ENCODE results near the gene CCDC74B.
"Not testable (repeated sequence)": the region's sequence is repeated elsewhere in the genome, so short reads cannot be mapped to it uniquely, and the experiment has no call there.

The CCDC74B gene

DNA sequence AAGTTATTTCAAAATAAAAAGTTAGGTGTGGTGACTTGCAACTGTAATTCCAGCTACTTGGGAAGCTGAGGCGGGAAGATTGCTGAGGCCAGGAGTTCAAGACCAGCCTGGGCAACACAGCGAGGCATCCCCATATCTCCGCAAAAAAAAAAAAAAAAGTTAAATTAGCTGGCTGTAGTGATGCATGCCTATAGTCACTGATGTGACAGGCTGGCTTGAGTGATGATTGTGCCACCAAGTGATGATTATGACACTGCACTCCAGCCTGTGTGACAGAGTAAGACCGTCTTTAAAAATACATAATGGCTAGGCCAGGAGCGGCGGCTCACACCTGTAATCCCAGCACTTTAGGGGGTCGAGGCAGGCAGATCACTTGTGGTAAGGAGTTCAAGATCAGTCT, 25.0 kb upstream of the CCDC74B start:
- DNase-seq (ENCODE audit: low spot score), result no peak
- TF ChIP-seq, protein P1, sequence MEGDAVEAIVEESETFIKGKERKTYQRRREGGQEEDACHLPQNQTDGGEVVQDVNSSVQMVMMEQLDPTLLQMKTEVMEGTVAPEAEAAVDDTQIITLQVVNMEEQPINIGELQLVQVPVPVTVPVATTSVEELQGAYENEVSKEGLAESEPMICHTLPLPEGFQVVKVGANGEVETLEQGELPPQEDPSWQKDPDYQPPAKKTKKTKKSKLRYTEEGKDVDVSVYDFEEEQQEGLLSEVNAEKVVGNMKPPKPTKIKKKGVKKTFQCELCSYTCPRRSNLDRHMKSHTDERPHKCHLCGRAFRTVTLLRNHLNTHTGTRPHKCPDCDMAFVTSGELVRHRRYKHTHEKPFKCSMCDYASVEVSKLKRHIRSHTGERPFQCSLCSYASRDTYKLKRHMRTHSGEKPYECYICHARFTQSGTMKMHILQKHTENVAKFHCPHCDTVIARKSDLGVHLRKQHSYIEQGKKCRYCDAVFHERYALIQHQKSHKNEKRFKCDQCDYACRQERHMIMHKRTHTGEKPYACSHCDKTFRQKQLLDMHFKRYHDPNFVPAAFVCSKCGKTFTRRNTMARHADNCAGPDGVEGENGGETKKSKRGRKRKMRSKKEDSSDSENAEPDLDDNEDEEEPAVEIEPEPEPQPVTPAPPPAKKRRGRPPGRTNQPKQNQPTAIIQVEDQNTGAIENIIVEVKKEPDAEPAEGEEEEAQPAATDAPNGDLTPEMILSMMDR (IDR thresholded peaks at IDR 0.05; ENCODE audit: borderline replicate concordance, control extremely low read depth, extremely low read depth, insufficient read depth, missing control alignments), result no peak
- in situ Hi-C loops (cut with MboI; ENCODE audit: low sequenced_read_pairs, unreplicated experiment), result no loop called here

DNA sequence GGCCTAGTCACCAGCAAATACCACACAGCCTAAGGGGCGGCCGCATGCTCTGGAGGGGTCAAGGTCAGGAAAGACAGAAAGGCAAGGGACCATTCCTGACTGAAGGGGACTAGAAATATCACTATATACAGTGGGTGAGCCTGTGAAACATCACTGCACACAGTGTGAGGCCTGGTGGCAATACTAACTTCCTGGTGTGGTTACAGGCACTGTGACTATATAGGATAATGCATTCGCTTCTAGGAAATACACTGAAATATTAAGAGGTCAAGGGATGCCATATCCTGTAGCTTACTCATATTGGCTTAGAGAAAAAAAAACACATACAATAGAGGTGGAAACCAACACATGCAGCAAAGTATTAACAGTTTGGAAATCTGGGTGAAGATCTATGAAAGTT, 24.3 kb upstream of the CCDC74B start:
- in situ Hi-C loops (cut with MboI; ENCODE audit: low sequenced_read_pairs, unreplicated experiment); DNase-seq (ENCODE audit: low spot score): not testable (repeated sequence)

DNA sequence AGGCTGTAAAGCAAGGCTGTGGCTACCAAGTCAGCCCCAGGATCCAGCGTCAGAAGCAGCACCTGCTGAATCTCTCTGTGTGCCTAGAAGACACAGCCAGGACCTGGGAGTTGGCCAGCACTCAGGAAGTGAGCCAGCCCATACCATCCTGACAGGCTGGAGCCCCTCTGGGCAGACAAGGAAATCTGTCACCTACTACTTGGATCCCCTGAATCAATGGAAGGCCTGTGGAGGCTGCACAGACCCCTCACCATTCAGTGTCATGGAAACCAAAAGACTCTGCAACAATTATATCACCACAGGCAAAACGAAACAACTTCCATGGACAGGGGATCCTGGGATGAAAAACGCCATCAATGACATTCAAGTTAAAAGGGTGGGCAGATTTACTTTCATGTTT, 21.7 kb upstream of the CCDC74B start:
- DNase-seq (ENCODE audit: low spot score); in situ Hi-C loops (cut with MboI; ENCODE audit: low sequenced_read_pairs, unreplicated experiment): not testable (repeated sequence)

DNA sequence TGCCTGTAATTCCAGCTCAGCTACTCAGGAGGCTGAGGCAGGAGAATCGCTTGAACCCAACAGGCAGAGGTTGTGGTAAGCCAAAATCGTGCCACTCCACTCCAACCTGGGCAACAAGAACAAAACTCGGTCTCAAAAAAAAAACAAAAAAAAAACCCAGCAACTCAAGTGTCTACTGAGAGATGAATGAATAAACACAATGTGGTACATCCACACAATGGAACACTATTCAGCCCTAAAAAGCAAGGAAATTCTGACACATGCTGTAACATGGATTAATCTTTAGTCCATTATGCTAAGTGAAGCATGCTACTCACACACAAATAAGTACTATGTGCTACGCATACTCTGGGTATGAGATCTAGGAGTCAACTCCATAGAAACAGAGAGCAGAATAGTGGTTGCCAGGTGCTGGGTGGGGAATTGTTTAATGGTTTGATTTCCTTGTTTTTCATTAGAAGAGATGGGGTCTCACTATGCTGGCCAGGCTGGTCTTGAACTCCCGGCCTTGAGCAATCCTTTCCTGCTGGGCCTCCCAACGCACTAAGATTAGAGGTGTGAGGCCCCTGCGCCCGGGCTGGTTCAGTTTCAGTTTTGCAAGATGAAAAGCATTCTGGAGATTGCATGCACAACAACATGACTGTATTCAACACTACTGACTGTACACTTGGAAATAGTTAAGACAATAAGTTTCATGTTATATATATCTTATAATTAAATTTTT, 20.5 kb upstream of the CCDC74B start:
- in situ Hi-C loops (cut with MboI; ENCODE audit: low sequenced_read_pairs, unreplicated experiment), result no loop called here
- DNase-seq (ENCODE audit: low spot score), result no peak
- TF ChIP-seq, protein P1 (IDR thresholded peaks at IDR 0.05; ENCODE audit: borderline replicate concordance, control extremely low read depth, extremely low read depth, insufficient read depth, missing control alignments), result no peak

DNA sequence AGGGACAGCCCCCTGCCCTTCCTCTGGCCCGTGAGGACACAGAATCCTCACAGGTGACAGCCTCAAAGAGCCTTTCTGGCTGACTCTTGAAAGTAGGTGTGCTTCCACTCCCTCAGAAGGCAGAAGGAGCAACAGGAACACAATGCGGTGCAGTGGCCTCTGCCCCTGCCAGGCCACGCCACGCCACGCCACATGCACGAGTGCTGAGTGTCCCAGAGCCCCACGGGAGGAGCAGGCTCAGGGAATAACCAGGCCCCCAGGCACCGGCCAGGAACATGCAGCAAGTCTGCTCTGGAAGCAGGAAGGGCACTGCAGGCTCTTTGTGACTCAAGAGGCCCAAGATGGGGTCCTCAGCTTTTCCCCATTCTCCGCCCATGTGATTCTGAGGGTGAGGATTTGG, 18.1 kb upstream of the CCDC74B start:
- in situ Hi-C loops (cut with MboI; ENCODE audit: low sequenced_read_pairs, unreplicated experiment), result no loop called here
- TF ChIP-seq, protein P1 (IDR thresholded peaks at IDR 0.05; ENCODE audit: borderline replicate concordance, control extremely low read depth, extremely low read depth, insufficient read depth, missing control alignments), result no peak
- DNase-seq (ENCODE audit: low spot score), result no peak

DNA sequence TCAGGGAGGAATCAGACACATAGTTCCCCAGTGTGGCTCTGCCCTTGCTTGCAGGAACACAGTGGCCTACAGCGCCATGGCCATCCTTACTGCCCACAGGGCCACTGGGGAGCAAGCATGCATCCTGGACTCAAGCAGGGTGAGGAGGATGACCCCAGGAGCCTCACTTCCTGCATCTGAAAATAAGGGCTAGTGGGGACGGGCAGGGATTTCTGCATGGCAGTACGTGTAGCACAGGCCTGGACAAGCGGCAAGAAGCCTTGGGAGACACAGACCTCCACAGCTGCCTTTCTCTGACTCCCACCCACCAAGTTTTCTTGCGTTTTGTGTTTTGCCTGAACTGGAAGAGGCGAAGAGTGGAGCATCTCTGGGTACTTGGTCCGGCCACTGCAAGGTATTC, 17.6 kb upstream of the CCDC74B start:
- in situ Hi-C loops (cut with MboI; ENCODE audit: low sequenced_read_pairs, unreplicated experiment); DNase-seq (ENCODE audit: low spot score): not testable (repeated sequence)

DNA sequence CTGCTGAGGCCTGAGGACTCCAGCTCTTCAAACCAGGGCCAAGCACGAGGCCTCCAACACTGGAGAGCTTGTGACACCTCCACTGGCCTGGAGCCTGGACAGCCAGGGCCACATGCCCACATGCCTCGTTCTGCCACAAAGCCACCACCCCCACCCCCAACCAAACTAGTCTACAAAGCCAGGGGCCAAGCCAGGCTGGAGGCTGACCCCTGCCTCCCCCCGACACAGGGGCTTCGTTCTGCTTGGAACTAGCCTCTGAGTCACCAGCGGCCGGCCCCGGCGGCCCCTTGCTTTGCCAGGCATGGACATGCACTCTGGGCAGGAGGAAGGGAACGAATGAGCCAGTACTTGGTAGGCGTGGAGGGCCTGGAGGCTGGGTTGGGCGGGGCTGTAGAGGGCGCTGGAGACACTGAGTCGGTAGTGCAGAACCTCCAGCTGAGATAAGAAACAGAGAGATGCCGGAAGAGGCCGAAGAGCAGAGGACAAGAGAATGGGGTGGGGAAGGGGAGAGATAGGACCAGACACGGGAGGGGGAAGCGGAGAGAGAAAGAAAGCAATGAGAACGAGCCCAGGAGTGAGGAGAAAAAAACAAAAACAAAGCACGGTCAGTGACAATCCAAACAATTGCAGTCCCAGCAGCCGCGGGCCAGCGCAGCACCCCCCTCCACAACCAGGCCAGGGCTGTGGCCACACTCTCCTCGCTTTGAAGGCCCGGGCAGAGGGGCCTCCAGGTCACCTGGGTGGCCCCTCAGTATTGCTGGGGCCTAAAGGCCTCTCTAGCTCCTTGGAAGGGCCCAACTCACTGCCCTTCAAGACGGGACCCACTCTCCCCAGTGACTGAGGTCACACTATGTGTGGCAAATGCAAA, 16.2 kb upstream of the CCDC74B start:
- in situ Hi-C loops (cut with MboI; ENCODE audit: low sequenced_read_pairs, unreplicated experiment); DNase-seq (ENCODE audit: low spot score): not testable (repeated sequence)

DNA sequence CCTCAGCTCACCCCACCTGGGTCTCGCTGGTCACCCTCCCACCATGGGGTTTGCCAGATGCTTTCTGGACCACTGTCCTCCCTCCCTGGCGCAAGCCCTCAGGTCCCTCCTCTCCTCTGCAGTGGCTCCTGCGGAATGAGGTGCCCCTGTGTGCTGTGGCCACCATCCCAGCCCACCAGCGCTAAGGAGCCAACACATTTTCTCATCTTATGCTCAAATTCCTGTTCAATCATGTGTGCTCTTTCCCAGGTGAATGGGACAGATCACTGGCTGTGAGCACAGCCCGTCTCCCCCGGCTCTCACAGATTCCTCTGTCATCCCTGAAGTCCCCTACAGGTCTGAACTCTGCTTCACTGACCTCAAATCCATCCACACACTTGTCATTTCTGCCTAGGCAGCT, 15.2 kb upstream of the CCDC74B start:
- in situ Hi-C loops (cut with MboI; ENCODE audit: low sequenced_read_pairs, unreplicated experiment), result no loop called here
- DNase-seq (ENCODE audit: low spot score), result no peak
- TF ChIP-seq, protein P1 (IDR thresholded peaks at IDR 0.05; ENCODE audit: borderline replicate concordance, control extremely low read depth, extremely low read depth, insufficient read depth, missing control alignments), result no peak

DNA sequence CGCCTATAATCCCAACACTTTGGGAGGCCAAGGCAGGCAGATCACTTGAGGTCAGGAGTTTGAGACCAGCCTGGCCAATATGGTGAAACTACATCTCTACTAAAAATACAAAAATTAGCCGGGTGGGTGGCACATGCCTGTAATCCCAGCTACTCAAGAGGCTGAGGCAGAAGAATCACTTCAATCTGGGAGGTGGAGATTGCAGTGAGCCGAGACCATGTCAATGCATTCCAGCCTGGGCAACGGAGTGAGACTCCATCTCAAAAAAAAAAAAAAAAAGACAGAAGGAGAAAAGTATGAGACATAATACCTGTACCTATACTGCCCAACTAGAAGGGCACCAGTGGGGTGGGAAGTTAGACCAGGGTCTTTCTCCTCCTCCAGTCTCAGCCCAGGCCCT, 14.5 kb upstream of the CCDC74B start:
- DNase-seq (ENCODE audit: low spot score); in situ Hi-C loops (cut with MboI; ENCODE audit: low sequenced_read_pairs, unreplicated experiment): not testable (repeated sequence)
